Measurements from ENCODE around the gene TRMU.

- TF ChIP-seq CTCF (conservative IDR thresholded peaks at IDR 0.05; ENCODE audit: low read depth in 2 of 2) = no peak
- TF ChIP-seq EZH2phosphoT487 (IDR thresholded peaks at IDR 0.05; ENCODE audit: unreplicated experiment) = no peak
- no peak for TF ChIP-seq JUNB (IDR thresholded peaks at IDR 0.05; ENCODE audit: unreplicated experiment)
- TF ChIP-seq POLR2AphosphoS5 (IDR thresholded peaks at IDR 0.05; ENCODE audit: low read depth) = no peak
- TF ChIP-seq ETS1 (IDR thresholded peaks at IDR 0.05) = no peak
- TF ChIP-seq, protein P1, sequence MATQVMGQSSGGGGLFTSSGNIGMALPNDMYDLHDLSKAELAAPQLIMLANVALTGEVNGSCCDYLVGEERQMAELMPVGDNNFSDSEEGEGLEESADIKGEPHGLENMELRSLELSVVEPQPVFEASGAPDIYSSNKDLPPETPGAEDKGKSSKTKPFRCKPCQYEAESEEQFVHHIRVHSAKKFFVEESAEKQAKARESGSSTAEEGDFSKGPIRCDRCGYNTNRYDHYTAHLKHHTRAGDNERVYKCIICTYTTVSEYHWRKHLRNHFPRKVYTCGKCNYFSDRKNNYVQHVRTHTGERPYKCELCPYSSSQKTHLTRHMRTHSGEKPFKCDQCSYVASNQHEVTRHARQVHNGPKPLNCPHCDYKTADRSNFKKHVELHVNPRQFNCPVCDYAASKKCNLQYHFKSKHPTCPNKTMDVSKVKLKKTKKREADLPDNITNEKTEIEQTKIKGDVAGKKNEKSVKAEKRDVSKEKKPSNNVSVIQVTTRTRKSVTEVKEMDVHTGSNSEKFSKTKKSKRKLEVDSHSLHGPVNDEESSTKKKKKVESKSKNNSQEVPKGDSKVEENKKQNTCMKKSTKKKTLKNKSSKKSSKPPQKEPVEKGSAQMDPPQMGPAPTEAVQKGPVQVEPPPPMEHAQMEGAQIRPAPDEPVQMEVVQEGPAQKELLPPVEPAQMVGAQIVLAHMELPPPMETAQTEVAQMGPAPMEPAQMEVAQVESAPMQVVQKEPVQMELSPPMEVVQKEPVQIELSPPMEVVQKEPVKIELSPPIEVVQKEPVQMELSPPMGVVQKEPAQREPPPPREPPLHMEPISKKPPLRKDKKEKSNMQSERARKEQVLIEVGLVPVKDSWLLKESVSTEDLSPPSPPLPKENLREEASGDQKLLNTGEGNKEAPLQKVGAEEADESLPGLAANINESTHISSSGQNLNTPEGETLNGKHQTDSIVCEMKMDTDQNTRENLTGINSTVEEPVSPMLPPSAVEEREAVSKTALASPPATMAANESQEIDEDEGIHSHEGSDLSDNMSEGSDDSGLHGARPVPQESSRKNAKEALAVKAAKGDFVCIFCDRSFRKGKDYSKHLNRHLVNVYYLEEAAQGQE (IDR thresholded peaks at IDR 0.05; ENCODE audit: unreplicated experiment) = no peak
Observed at GRCh38 chr22:46349681-46350080, 14.2 kb downstream of the TRMU start.

All from GM23338 (cell line).